Memory B cell (primary cell): Measurements from ENCODE around the gene LOC128125822.
"Not testable (repeated sequence)": the region's sequence is repeated elsewhere in the genome, so short reads cannot be mapped to it uniquely, and the experiment has no call there.

ENCODE experiments used
- ATAC-seq: fragments of 150-1000 bp; cut with Tn5 transposase; 2 replicates; pipeline ENCODE4 v1.10.0; 2021; ENCODE audit warnings: low read depth, mild to moderate bottlenecking, moderate library complexity
- DNase-seq, 2 donors: peaks; one replicate each; pipeline ENCODE4 v3.0.0; 2022; ENCODE audit warnings: low spot score in 2 of 2
- H3K27ac Mint-ChIP-seq: one replicate; pipeline ENCODE4 v1.8.0; 2022; ENCODE audit warnings: mild to moderate bottlenecking, moderate library complexity, mixed read lengths
- H3K27me3 Mint-ChIP-seq: one replicate; pipeline ENCODE4 v1.8.0; 2022; ENCODE audit warnings: mixed read lengths
- H3K36me3 Mint-ChIP-seq: one replicate; pipeline ENCODE4 v1.8.0; 2022; ENCODE audit warnings: mild to moderate bottlenecking, mixed read lengths
- H3K4me1 Mint-ChIP-seq: one replicate; pipeline ENCODE4 v1.8.0; 2022; ENCODE audit warnings: mixed read lengths
- H3K4me3 Mint-ChIP-seq: one replicate; pipeline ENCODE4 v1.8.0; 2022; ENCODE audit warnings: mild to moderate bottlenecking, moderate library complexity, mixed read lengths
- H3K9me3 Mint-ChIP-seq: one replicate; pipeline ENCODE4 v1.8.0; 2022; ENCODE audit warnings: mixed read lengths

The LOC128125822 gene

GRCh38 chr6:63581355-63582013 is 9.2 kb downstream of the LOC128125822 start:
- no peaks in the 10 kb centered on the region for H3K27me3 Mint-ChIP-seq
- no peak overlapping the region for H3K27ac Mint-ChIP-seq
- peaks cover 13% of the 10 kb centered on the region for H3K36me3 Mint-ChIP-seq
- peaks cover under 1% of the 10 kb centered on the region for H3K4me1 Mint-ChIP-seq
- no peak for DNase-seq
- H3K9me3 Mint-ChIP-seq = no peaks in the 10 kb centered on the region
- no peak overlapping the region for H3K4me3 Mint-ChIP-seq
- no peak for ATAC-seq

GRCh38 chr6:63582579-63583231 is 10.4 kb downstream of the LOC128125822 start:
- H3K36me3 Mint-ChIP-seq = peaks cover 11% of the 10 kb centered on the region

GRCh38 chr6:63584125-63584514 is 11.8 kb downstream of the LOC128125822 start:
- no peaks in the 10 kb centered on the region for H3K9me3 Mint-ChIP-seq
- H3K27ac Mint-ChIP-seq = no peak overlapping the region
- ATAC-seq (no peak), DNase-seq (no peak)
- no peak overlapping the region for H3K4me3 Mint-ChIP-seq
- H3K27me3 Mint-ChIP-seq = peaks cover 5% of the 10 kb centered on the region
- peaks cover 11% of the 10 kb centered on the region for H3K36me3 Mint-ChIP-seq
- no peaks in the 10 kb centered on the region for H3K4me1 Mint-ChIP-seq

More at GRCh38 chr6:63582579-63583231, 10.4 kb downstream of the LOC128125822 start:
- peak overlapping the region; percentile 17 for H3K27ac Mint-ChIP-seq
- ATAC-seq (no peak), DNase-seq (no peak)
- H3K4me3 Mint-ChIP-seq = no peak overlapping the region
- H3K9me3 Mint-ChIP-seq = no peaks in the 10 kb centered on the region
- H3K27me3 Mint-ChIP-seq = peaks cover 5% of the 10 kb centered on the region
- no peaks in the 10 kb centered on the region for H3K4me1 Mint-ChIP-seq

DNA sequence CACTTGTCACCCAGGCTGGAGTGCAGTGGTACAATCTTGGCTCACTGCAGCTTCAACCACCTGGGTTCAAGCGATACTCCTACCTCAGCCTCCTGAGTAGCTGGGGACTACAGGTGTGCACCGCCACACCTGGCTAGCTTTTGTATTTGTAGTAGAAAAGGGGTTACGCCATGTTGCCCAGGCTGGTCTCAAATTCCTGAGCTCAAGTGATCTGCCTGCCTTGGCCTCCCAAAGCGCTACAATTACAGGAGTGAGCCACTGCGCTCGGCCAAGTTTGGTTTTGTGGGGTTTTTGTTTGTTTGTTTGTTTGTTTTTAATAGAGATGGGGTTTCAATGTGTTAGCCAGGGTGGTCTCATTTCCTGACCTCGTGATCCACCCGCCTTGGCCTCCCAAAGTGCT is 12.3 kb downstream of the LOC128125822 start:
- ATAC-seq (no peak), DNase-seq (no peak)
- Mint-ChIP-seq H3K27ac (no peak overlapping the region), H3K27me3 (peaks cover 5% of the 10 kb centered on the region), H3K4me3 (no peak overlapping the region), H3K36me3 (peaks cover 11% of the 10 kb centered on the region), H3K9me3 (no peaks in the 10 kb centered on the region), H3K4me1 (no peaks in the 10 kb centered on the region)

GRCh38 chr6:63585652-63586051 is 13.4 kb downstream of the LOC128125822 start:
- not testable (repeated sequence) for ATAC-seq, H3K4me3 Mint-ChIP-seq, H3K36me3 Mint-ChIP-seq, H3K27me3 Mint-ChIP-seq, H3K4me1 Mint-ChIP-seq, H3K9me3 Mint-ChIP-seq, DNase-seq, H3K27ac Mint-ChIP-seq

- Mint-ChIP-seq H3K9me3 (no peaks in the 10 kb centered on the region), H3K4me1 (no peaks in the 10 kb centered on the region), H3K27me3 (peaks cover 5% of the 10 kb centered on the region), H3K4me3 (no peak overlapping the region), H3K36me3 (no peaks in the 10 kb centered on the region), H3K27ac (no peak overlapping the region)
- ATAC-seq = no peak
- no peak for DNase-seq
Measured at GRCh38 chr6:63589952-63590411, 17.7 kb downstream of the LOC128125822 start.

DNA sequence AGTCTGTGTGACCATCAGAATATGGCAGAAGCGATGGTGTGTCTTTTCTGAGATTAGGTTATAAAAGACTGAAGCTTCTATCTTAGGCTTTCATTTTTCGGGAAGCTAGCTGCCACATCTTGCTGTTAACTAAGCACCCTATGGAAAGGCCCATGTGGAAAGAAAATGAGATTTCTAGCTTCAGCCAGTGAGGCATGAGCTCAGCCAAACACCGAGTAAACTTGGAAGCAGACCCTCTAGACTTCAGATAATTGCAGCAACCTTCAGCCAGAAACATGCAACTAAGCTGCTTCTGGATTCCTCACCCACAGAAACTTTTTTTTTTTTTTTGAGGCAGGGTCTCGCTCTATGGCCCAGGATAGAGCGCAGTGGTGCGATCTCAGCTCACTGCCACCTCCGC is 20.6 kb downstream of the LOC128125822 start:
- H3K4me1 Mint-ChIP-seq = peaks cover 1% of the 10 kb centered on the region
- H3K9me3 Mint-ChIP-seq = no peaks in the 10 kb centered on the region
- peaks cover 1% of the 10 kb centered on the region for H3K27me3 Mint-ChIP-seq
- no peak for ATAC-seq
- DNase-seq = no peak
- no peak overlapping the region for H3K4me3 Mint-ChIP-seq
- H3K27ac Mint-ChIP-seq = no peak overlapping the region
- no peaks in the 10 kb centered on the region for H3K36me3 Mint-ChIP-seq

DNA sequence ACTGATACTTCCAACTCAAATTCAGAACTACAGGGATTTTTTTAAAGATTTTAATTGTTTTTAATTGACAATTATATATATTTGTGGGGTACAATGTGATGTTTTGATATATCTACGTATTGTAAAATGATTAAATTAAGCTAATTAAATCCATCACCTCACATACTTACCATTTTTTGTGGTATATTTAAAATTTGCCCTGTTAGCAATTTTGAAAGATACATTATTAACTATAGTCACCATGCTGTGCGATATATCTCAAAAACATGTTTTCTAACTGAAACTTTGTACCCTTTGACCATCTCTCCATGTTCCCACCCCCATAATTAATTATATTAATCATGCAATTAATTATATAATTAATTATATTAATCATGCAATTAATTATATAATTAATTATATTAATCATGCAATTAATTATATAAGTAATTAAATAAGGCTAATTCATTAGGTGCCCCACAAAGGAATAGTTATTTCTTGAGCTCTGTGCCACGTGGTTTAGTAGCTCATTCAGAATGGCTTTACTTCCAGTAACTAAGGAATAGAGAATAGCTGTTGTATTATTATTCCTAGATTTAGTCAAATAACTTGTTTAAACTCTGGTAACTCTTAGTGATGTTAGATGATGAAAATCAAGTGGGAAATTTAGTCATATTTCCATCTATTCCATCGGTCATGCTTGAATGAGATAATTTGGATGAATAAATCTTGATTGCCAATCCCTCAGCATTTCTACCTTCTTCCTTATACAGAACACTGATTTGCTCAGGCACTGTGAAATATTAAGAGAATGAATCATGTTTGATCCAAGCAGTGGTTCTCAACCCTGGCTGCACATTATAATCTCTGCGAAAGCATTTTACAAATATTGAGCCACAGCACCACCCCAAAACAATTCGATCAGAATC is 25.1 kb downstream of the LOC128125822 start:
- H3K4me1 Mint-ChIP-seq = peaks cover 12% of the 10 kb centered on the region
- no peaks in the 10 kb centered on the region for H3K36me3 Mint-ChIP-seq
- H3K27ac Mint-ChIP-seq = no peak overlapping the region
- H3K4me3 Mint-ChIP-seq = peak overlapping the region; percentile 87
- no peak for DNase-seq
- peaks cover 1% of the 10 kb centered on the region for H3K27me3 Mint-ChIP-seq
- ATAC-seq = no peak
- H3K9me3 Mint-ChIP-seq = no peaks in the 10 kb centered on the region

DNA sequence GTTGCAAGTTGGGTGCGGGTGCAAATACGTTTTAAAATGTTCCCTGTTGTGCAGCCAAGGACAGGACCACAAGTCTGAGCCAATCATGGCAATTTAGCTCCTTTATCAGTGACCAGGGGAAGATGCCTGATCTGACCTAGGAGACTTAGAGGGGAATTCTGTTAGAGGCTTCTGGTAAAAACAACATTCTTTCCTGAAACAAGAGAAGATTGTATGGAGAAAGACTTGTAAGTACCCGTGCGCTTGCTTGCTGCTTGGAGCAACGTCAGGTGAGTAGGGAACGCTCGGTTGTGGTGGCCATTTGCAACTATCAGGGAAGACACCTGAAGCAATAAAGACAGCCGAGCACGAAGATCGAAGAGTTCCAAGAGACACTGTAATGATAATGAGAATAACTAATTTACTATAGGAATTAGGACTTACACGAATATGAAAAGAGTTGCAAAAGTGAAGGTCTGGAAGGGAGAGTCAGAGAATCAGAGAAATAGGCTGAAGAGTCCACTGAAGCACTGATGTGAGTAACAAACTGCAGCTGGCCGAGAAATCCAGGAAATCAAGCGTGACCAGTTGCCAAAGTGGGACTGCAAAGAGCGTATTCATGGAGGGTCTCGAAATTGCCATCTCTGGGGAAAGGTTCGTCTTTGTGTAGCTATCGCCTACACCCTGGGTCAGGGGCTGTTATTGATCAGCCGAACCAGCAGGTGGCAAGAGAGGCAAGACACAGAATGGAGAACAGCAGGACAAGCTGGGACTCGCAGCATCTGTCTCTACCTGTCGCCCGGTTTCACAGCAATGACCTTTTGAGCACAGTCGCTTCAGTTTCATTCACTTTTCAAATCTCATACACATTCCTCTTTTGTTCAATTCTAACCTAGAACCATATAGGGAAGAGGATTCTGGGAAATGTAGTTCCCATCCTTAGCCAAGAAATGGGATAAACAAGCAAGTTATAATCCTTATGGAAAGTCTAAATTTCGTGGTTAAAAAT is 26.1 kb downstream of the LOC128125822 start:
- peaks cover 1% of the 10 kb centered on the region for H3K27me3 Mint-ChIP-seq
- peak overlapping the region; percentile 68 for H3K27ac Mint-ChIP-seq
- DNase-seq (peak; percentile 59 to 70), ATAC-seq (peak; percentile 99)
- no peaks in the 10 kb centered on the region for H3K9me3 Mint-ChIP-seq
- H3K36me3 Mint-ChIP-seq = no peaks in the 10 kb centered on the region
- peak overlapping the region; percentile 87 for H3K4me3 Mint-ChIP-seq
- peaks cover 12% of the 10 kb centered on the region for H3K4me1 Mint-ChIP-seq

- H3K36me3 Mint-ChIP-seq = no peaks in the 10 kb centered on the region
- H3K4me3 Mint-ChIP-seq = no peak overlapping the region
- peaks cover 1% of the 10 kb centered on the region for H3K27me3 Mint-ChIP-seq
- no peak for DNase-seq
- H3K27ac Mint-ChIP-seq = no peak overlapping the region
- H3K4me1 Mint-ChIP-seq = peaks cover 12% of the 10 kb centered on the region
- no peaks in the 10 kb centered on the region for H3K9me3 Mint-ChIP-seq
- ATAC-seq = no peak
Measured at GRCh38 chr6:63599243-63599642, 27.0 kb downstream of the LOC128125822 start.

DNA sequence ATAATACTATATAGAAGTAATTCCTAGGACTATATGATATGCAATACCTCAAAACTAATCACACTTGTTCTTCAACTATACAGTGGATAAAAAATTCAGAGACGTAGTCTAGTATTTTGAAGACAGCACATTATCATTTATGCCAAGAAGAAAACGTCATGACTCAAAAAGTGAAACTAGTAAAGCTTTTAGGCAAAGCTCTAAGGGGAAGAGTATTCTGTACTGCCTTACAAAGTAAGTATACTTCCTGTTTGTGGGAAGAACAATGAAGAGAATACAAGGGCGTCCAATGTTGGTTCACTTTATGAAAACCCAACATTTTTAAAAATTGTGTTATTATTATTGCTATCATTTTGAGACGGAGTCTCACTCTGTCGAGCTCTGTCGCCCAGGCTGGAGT is 27.9 kb downstream of the LOC128125822 start:
- no peak for ATAC-seq
- H3K27me3 Mint-ChIP-seq = peaks cover 1% of the 10 kb centered on the region
- H3K27ac Mint-ChIP-seq = no peak overlapping the region
- H3K4me1 Mint-ChIP-seq = peaks cover 12% of the 10 kb centered on the region
- H3K36me3 Mint-ChIP-seq = no peaks in the 10 kb centered on the region
- DNase-seq = no peak
- no peaks in the 10 kb centered on the region for H3K9me3 Mint-ChIP-seq
- no peak overlapping the region for H3K4me3 Mint-ChIP-seq

- ATAC-seq (no peak), DNase-seq (no peak)
- no peak overlapping the region for H3K27ac Mint-ChIP-seq
- H3K4me3 Mint-ChIP-seq = no peak overlapping the region
- no peaks in the 10 kb centered on the region for H3K27me3 Mint-ChIP-seq
- H3K36me3 Mint-ChIP-seq = no peaks in the 10 kb centered on the region
- peaks cover 2% of the 10 kb centered on the region for H3K4me1 Mint-ChIP-seq
- H3K9me3 Mint-ChIP-seq = no peaks in the 10 kb centered on the region
Measured at GRCh38 chr6:63609231-63609630, 37.0 kb downstream of the LOC128125822 start.

GRCh38 chr6:63610944-63611343 is 38.7 kb downstream of the LOC128125822 start:
- H3K4me1 Mint-ChIP-seq = peaks cover 2% of the 10 kb centered on the region
- H3K27me3 Mint-ChIP-seq = no peaks in the 10 kb centered on the region
- no peaks in the 10 kb centered on the region for H3K9me3 Mint-ChIP-seq
- DNase-seq (no peak), ATAC-seq (no peak)
- H3K4me3 Mint-ChIP-seq = no peak overlapping the region
- H3K27ac Mint-ChIP-seq = no peak overlapping the region
- H3K36me3 Mint-ChIP-seq = no peaks in the 10 kb centered on the region
